GM12875 (cell line): ENCODE data around the gene PRDM2.

Experiments used
- H3K4me3 ChIP-seq: one replicate; pipeline ENCODE4 v1.5.1; 2011; ENCODE audit warnings: low read depth, low read length, control low read depth
- TF ChIP-seq, protein P1 (sequence below): IDR thresholded peaks from 2 replicates; pipeline ENCODE4 v1.5.1; 2011; ENCODE audit warnings: low read depth, mild to moderate bottlenecking, control low read depth, inconsistent platforms, low read length, moderate library complexity, borderline replicate concordance; ENCODE audit not compliant: insufficient read depth

The PRDM2 gene

DNA sequence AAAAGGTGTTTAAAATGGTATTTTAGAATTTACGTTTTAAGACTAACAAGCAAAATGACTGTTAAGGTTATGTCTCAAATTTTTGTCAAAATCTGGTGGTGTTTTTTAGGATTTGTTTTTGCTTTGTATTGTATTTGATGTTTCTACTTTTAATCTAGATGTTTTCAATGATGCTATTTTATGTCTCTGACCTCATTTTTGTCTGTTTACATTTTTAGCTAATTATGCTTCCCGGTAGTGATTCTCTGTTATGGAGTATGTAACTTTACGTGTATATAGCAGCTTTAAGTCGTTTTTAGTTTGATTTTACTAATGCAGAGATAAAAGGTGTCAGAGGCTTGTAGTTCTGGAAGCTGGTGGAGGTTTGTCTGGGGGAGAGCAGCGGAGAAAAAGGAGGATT, 71.8 kb downstream of the PRDM2 start:
- TF ChIP-seq, protein P1, sequence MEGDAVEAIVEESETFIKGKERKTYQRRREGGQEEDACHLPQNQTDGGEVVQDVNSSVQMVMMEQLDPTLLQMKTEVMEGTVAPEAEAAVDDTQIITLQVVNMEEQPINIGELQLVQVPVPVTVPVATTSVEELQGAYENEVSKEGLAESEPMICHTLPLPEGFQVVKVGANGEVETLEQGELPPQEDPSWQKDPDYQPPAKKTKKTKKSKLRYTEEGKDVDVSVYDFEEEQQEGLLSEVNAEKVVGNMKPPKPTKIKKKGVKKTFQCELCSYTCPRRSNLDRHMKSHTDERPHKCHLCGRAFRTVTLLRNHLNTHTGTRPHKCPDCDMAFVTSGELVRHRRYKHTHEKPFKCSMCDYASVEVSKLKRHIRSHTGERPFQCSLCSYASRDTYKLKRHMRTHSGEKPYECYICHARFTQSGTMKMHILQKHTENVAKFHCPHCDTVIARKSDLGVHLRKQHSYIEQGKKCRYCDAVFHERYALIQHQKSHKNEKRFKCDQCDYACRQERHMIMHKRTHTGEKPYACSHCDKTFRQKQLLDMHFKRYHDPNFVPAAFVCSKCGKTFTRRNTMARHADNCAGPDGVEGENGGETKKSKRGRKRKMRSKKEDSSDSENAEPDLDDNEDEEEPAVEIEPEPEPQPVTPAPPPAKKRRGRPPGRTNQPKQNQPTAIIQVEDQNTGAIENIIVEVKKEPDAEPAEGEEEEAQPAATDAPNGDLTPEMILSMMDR: no peak

DNA sequence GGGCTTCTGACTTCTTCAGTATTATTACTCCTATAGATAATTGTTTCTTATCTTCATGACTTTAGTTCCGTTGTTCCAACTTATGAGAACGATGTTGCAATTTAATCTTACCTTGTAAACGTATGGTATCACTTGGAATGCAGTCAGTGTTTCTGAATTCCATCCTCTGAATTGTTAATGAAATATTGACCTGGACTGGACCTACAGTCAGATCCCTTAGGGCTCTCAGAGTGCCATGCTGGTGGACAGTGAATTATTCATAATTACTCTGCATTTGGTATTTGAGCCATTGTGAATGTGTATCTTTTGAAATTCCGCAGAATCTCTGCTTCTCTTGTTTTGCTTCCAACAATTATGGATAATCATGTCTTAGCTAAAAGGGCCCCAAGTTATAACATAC, 72.3 kb downstream of the PRDM2 start:
- H3K4me3 ChIP-seq: no peak overlapping the region
- TF ChIP-seq, protein P1: no peak

More for the DNA sequence above, 71.8 kb downstream of the PRDM2 start:
- H3K4me3 ChIP-seq: no peak overlapping the region

DNA sequence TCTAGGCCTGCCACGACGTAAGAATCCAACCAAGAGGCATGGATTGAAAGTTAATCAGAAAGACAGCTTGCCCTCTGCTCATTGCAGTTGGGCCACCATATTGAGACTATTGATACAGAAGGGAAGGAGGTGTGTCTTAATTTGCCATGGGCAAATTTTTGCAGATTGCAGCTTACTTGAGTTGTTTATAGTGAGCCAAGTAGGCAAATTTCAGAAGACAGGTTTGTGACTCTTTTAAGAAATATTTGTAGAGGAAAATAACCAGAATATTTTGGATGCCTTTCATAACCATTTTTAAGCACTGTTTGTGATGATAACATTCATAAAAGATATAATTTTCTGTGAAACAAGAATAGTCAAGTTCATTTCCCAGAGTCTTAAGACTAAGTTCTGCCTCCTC, 74.1 kb downstream of the PRDM2 start:
- TF ChIP-seq, protein P1: no peak
- no peak overlapping the region for H3K4me3 ChIP-seq

DNA sequence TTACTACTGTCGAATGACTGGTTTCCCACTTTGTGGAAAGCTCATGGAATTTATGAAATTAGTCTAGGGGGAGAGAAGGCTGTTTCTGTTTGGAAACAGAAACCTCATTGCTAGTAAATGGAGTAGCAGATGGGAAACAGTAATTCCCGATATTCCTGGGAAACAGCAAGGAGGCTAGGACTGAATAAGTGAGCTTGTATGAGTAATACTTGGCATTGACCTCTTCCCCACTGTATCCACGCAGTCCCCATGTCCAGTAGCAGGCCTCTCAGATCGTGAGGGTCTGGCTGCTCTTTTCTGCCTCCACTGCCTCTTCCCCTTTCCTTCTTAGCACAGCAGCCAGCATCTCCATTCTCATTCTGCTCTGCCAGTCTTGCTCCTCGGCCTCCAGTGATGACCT, 75.5 kb downstream of the PRDM2 start:
- H3K4me3 ChIP-seq: no peak overlapping the region
- TF ChIP-seq, protein P1: no peak

DNA sequence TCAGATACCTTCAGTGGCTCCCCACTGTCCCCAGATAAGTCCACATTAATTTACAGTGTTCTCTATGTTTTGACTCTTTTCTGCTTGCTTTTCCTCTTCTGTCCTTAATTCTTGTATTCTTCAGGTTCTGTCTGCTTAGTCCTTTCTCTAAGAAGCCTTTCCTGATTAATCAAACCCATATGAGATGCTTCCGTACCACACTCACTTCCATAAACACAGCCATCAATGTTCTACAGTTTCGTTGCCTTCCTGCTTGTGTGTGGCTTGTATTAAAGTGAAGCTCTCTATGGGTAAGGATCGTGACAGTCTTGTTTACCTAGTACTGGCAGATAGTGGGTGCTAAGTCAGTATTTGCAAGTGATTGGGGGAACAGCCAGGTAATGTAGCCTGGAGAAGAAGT, 75.9 kb downstream of the PRDM2 start:
- TF ChIP-seq, protein P1: no peak

DNA sequence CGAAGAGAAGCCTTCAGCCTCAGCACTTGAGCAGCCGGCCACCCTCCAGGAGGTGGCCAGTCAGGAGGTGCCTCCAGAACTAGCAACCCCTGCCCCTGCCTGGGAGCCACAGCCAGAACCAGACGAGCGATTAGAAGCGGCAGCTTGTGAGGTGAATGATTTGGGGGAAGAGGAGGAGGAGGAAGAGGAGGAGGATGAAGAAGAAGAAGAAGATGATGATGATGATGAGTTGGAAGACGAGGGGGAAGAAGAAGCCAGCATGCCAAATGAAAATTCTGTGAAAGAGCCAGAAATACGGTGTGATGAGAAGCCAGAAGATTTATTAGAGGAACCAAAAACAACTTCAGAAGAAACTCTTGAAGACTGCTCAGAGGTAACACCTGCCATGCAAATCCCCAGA, 78.4 kb downstream of the PRDM2 start:
- TF ChIP-seq, protein P1: no peak
- H3K4me3 ChIP-seq: no peak overlapping the region

More for the DNA sequence above, 75.9 kb downstream of the PRDM2 start:
- H3K4me3 ChIP-seq: no peak overlapping the region

DNA sequence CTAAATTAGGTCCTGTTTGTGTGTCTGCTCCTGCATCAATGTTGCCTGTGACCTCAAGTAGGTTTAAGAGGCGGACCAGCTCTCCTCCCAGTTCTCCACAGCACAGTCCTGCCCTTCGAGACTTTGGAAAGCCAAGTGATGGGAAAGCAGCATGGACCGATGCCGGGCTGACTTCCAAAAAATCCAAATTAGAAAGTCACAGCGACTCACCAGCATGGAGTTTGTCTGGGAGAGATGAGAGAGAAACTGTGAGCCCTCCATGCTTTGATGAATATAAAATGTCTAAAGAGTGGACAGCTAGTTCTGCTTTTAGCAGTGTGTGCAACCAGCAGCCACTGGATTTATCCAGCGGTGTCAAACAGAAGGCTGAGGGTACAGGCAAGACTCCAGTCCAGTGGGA, 79.9 kb downstream of the PRDM2 start:
- H3K4me3 ChIP-seq: no peak overlapping the region
- TF ChIP-seq, protein P1: no peak
